GM12892 (cell line): Measurements from ENCODE around the gene UTP14C.

ENCODE experiments used
- POLR2A ChIP-seq: IDR thresholded peaks from 2 replicates; pipeline ENCODE4 v1.6.1; 2011; ENCODE audit warnings: low read depth, low read length, control low read depth
- POLR2AphosphoS5 ChIP-seq: IDR thresholded peaks from 2 replicates; pipeline ENCODE4 v1.6.1; 2011; ENCODE audit warnings: low read depth, low read length, control low read depth

- no peak for TF ChIP-seq POLR2A
- no peak for TF ChIP-seq POLR2AphosphoS5
Observed at GRCh38 chr13:51981355-51981754, 43.1 kb upstream of the UTP14C start.
